GM19238 (cell line): ENCODE measurements around the gene MTG1.
"Not testable (repeated sequence)": the region's sequence is repeated elsewhere in the genome, so short reads cannot be mapped to it uniquely, and the experiment has no call there.

Experiments
- DNase-seq: peaks from one replicate; pipeline ENCODE4 v3.0.0; 2011; ENCODE audit warnings: low spot score; ENCODE audit not compliant: insufficient read length

MTG1 gene

GRCh38 chr10:133465191-133465949 is 71.4 kb downstream of the MTG1 start:
- no peak for DNase-seq

- no peak for DNase-seq
Measured at GRCh38 chr10:133465950-133466474, 72.1 kb downstream of the MTG1 start.

- DNase-seq: no peak
Measured at GRCh38 chr10:133466683-133467275, 72.8 kb downstream of the MTG1 start.

GRCh38 chr10:133467286-133467911 is 73.4 kb downstream of the MTG1 start:
- DNase-seq: no peak

GRCh38 chr10:133469205-133469604 is 75.2 kb downstream of the MTG1 start:
- DNase-seq: not testable (repeated sequence)

- no peak for DNase-seq
Measured at GRCh38 chr10:133471300-133472109, 77.5 kb downstream of the MTG1 start.
